Upper lobe of right lung (tissue), 1 donor: ENCODE results near the gene DECR2. TPM values are rescaled to one million over a fixed set of nuclear protein-coding genes. Genes with fewer than 3 reads are reported as not detected.
A peak's percentile ranks its signal among the peaks of the same experiment; 100 is the strongest.

ENCODE experiments used
- ATAC-seq: fragments of 200-7000 bp; cut with Tn5 transposase; one replicate; pipeline ENCODE4 v1.9.1; 2020; ENCODE audit warnings: mild to moderate bottlenecking, moderate library complexity
- DNase-seq: peaks from one replicate; pipeline ENCODE4 v3.0.0-alpha.2; 2020
- H3K27ac ChIP-seq: fragments of 200-600 bp; one replicate; pipeline ENCODE4 v1.8.0; 2022
- H3K27me3 ChIP-seq: fragments of 200-600 bp; one replicate; pipeline ENCODE4 v1.8.0; 2022; ENCODE audit warnings: mild to moderate bottlenecking
- H3K36me3 ChIP-seq: fragments of 200-600 bp; one replicate; pipeline ENCODE4 v1.8.0; 2022
- H3K4me1 ChIP-seq: fragments of 200-600 bp; one replicate; pipeline ENCODE4 v1.8.0; 2022
- H3K4me3 ChIP-seq: fragments of 200-600 bp; one replicate; pipeline ENCODE4 v1.8.0; 2022; ENCODE audit warnings: mild to moderate bottlenecking
- H3K9me3 ChIP-seq: fragments of 200-600 bp; one replicate; pipeline ENCODE4 v1.8.0; 2022
- intact Hi-C: fragments of 100-400 bp; cut with DNase I; formaldehyde crosslinking; loops from one replicate; pipeline ENCODE4 v1.11.0; 2022
- long read RNA-seq: library from polyadenylated mRNA; unstranded; transcript quantifications from one replicate; pipeline ENCODE4 v2.0.0, GENCODE V29; 2021
- total RNA-seq: library from RNA; stranded (reverse); fragmentation: NEBNext Ultra II Directional; extraction: Animal tissue kit (Norgen Biotek cat#: 25700); gene quantifications from one replicate; pipeline ENCODE4 v1.2.1, GENCODE V29; 2021
- TF ChIP-seq, protein P1 (sequence below): fragments of 200-600 bp; IDR thresholded peaks from one replicate; pipeline ENCODE4 v1.8.0; 2022; ENCODE audit warnings: antibody characterized with exemption
- donor health status: DM: no; HTN: yes; CAD: no; lungs with severe emphysema.

DECR2 gene, protein sequence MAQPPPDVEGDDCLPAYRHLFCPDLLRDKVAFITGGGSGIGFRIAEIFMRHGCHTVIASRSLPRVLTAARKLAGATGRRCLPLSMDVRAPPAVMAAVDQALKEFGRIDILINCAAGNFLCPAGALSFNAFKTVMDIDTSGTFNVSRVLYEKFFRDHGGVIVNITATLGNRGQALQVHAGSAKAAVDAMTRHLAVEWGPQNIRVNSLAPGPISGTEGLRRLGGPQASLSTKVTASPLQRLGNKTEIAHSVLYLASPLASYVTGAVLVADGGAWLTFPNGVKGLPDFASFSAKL
- 14.2 TPM for total RNA-seq
- long read RNA-seq, partial matches to known transcripts: 4 of 17 reads
- long read RNA-seq, other reads (novel, unspliced or antisense): 8 of 17 reads

DNA sequence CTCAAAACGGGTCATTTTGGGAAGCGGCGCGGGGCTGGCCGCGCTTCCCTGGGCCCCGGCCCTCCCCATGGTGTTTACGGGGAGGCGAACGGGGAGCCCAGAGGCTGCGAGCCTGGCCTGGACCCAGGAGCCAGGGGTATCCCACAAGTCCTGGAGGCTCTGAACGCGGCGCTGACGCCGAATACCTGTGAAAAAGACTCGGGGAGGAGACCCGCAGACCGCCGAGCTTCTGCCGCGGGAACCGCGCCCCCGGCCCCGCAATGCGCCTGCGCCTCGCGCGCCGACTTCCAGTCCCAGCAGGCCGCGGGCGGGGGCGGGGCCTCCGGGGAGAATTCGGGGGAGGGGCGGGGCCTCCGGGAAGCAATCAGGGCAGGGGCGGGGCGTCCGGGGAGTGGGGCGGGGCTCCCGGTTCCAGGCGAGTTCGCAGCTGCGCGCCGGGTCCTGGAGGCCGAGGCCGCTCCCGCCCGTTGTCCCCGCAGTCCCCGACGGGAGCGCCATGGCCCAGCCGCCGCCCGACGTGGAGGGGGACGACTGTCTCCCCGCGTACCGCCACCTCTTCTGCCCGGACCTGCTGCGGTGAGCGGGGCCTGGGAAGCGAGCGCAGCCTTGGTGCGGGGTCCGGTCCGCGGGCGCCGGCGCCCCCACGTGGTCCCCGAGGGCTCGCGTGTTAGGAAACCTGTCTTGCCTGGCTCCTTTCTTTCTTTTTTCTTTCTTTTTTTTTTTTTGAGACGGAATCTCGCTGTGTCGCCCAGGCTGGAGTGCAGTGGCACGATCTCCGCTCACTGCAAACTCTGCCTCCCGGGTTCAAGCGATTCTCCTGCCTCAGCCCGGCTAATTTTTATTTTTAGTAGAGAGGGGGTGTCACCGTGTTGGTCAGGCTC is at the start of gene DECR2:
Gene DECR2 (plus strand): TSS at position 418 of the 881 bp plus-strand sequence. CDS start 79 bp downstream, at position 497.
- H3K27me3 ChIP-seq: no peaks in the 10 kb centered on the region
- ATAC-seq: peak; percentile 96
- intact Hi-C loops: no loop called here
- no peaks in the 10 kb centered on the region for H3K36me3 ChIP-seq
- H3K4me1 ChIP-seq: peaks cover 17% of the 10 kb centered on the region
- peak within 1 kb of the TSS; percentile 90 for H3K27ac ChIP-seq
- peak within 1 kb of the TSS; percentile 90 for H3K4me3 ChIP-seq
- H3K9me3 ChIP-seq: no peaks in the 10 kb centered on the region
- peak; percentile 99 for DNase-seq
- TF ChIP-seq, protein P1, sequence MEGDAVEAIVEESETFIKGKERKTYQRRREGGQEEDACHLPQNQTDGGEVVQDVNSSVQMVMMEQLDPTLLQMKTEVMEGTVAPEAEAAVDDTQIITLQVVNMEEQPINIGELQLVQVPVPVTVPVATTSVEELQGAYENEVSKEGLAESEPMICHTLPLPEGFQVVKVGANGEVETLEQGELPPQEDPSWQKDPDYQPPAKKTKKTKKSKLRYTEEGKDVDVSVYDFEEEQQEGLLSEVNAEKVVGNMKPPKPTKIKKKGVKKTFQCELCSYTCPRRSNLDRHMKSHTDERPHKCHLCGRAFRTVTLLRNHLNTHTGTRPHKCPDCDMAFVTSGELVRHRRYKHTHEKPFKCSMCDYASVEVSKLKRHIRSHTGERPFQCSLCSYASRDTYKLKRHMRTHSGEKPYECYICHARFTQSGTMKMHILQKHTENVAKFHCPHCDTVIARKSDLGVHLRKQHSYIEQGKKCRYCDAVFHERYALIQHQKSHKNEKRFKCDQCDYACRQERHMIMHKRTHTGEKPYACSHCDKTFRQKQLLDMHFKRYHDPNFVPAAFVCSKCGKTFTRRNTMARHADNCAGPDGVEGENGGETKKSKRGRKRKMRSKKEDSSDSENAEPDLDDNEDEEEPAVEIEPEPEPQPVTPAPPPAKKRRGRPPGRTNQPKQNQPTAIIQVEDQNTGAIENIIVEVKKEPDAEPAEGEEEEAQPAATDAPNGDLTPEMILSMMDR: peak; percentile 57

DNA sequence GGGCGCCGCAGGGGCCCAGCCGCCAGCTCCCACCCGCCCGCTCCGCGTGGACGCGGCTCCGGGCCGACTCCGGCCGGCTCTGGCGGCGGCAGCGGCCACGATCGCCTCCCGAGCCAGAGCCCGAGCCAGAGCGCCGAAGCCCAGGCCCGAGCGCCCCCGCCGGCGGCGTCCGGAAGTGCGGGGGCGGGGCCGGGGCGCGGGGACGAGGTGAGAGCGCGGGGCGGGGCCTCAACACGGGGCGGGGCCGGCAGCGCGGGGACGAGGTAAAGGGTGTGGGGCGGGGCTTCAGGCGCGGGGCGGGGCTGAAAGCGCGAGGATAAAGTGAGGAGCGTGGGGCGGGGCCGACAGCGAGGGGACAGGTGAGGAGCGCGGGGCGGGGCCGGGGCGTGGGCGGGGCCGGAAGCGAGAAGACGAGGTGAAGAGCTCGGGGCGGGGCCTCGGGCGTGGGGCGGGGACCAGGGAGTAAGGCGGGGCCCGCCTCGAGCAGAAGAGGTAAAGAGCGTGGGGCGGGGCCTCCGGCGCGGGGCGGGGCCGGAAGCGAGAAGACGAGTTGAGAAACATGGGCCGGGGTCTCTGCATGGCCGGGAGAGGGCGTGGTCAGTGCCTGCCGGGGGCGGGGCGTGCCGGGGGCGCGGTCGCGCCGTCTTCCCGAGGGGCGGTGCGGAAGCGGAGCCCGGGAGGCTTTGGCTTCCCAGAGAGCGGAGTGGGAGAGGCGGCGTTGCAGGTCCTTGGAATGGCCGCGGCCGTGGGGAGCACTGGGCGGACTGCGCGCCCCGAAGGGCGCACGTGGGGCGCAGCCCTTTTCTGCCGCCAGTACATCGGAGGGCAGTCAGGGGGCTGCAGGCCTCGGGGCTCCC is 48.9 kb upstream of the DECR2 start, which contains the start of gene AXIN1:
Gene AXIN1 (minus strand): TSS at position 177 of the 857 bp plus-strand sequence. CDS start 5,698 bp downstream, outside the sequence.
- peak; percentile 94 for ATAC-seq
- peak within 1 kb of the TSS; percentile 68 for H3K27ac ChIP-seq

DNA sequence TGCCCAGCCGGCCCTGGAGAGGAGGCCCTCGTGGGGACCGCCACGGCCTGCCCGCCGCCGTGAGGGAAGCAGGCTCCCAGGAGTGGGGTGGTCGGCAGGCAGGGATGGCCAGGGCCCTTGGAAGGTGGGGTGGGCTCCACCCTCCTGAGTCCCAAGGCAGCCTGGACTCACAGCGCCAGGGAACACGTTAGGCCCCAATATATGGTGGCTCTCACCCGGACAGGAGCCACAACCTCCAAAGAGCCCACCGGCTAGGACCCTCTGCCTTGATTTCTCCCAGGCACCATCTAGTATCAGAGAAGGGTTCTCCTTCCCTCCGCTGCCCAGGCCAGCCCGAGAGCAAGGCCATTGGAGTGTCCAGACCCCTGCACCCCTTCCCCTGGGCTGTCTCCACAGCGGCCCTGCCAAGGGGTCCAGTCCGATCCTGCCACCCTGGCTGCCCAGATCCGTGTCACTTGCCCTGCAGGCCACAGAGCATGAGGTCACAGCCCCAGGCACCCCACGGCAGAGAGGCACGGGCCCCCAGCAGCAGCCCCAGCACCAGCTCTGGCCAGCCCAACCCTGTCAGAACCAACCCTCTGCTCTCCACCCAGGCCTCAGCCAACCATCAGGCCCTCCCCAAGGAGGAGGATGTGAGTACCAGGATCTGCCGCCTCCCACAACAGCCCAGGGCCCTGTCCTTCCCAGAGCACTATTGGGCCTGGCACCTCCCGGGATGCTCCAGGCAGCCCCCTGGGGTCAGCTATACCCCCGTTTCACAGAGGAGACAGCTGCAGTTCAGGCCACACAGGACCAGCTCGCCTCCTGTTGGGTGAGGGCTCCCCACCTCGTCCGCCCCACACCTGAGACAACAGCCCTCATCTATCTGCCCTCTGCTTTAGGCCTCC is 48.0 kb upstream of the DECR2 start:
- no peak for ATAC-seq
- Histone ChIP-seq H3K27me3 (no peaks in the 10 kb centered on the region), H3K4me1 (peaks cover 10% of the 10 kb centered on the region), H3K36me3 (peaks cover 8% of the 10 kb centered on the region), H3K4me3 (peak overlapping the region; percentile 49), H3K27ac (peak overlapping the region; percentile 32), H3K9me3 (no peaks in the 10 kb centered on the region)
- intact Hi-C loops: loop anchor here (10.0 kb wide), 1 partner anchor 119 kb away; the partner anchor contains the start of gene FAM234A
- TF ChIP-seq, protein P1: no peak
- peak; percentile 72 for DNase-seq

More for the DNA sequence above, 48.9 kb upstream of the DECR2 start, which contains the start of gene AXIN1:
- Histone ChIP-seq H3K9me3 (no peaks in the 10 kb centered on the region), H3K27me3 (no peaks in the 10 kb centered on the region), H3K4me1 (peaks cover 10% of the 10 kb centered on the region), H3K4me3 (peak within 1 kb of the TSS; percentile 69), H3K36me3 (peaks cover 8% of the 10 kb centered on the region)
- intact Hi-C loops: loop anchor here (10.0 kb wide), 1 partner anchor 118 kb away; the partner anchor contains the start of gene FAM234A
- TF ChIP-seq, protein P1: peak; percentile 27
- DNase-seq: peak; percentile 100

- intact Hi-C loops: loop anchor here (10.0 kb wide), 1 partner anchor 120 kb away; the partner anchor contains the start of gene FAM234A
- Histone ChIP-seq H3K27ac (no peak overlapping the region), H3K27me3 (no peaks in the 10 kb centered on the region), H3K4me1 (peaks cover 10% of the 10 kb centered on the region), H3K36me3 (peaks cover 8% of the 10 kb centered on the region), H3K4me3 (no peak overlapping the region), H3K9me3 (no peaks in the 10 kb centered on the region)
- no peak for DNase-seq
- TF ChIP-seq, protein P1: no peak
- no peak for ATAC-seq
These were observed 47.3 kb upstream of the DECR2 start for GRCh38 chr16:354291-354881.
